ENCODE data around the gene AGBL1. TPM values are rescaled to one million over a fixed set of nuclear protein-coding genes. Genes with fewer than 3 reads are reported as not detected.

Gene AGBL1
- total RNA-seq, 3 donors from 2014 or later (not counting 1 experiment from before 2014, with no cell fraction given): not detected

- 84% methylated on average over 2 of the region's 2 CpGs for WGBS (ENCODE audit: insufficient coverage)
- Histone ChIP-seq H3K27ac (ENCODE audit: low read length) (no peak overlapping the region), H3K4me1 (ENCODE audit: control insufficient read depth, insufficient read depth, low read length) (no peaks in the 10 kb centered on the region), H3K9me3 (ENCODE audit: control insufficient read depth, insufficient read depth, low read length) (no peaks in the 10 kb centered on the region), H3K4me3 (ENCODE audit: low read length) (no peak overlapping the region), H3K27me3 (ENCODE audit: control insufficient read depth, insufficient read depth, low read length) (no peaks in the 10 kb centered on the region), H3K36me3 (ENCODE audit: control insufficient read depth, insufficient read depth, low read length) (no peaks in the 10 kb centered on the region)
- no peak for DNase-seq
- Mint-ChIP-seq H3K27ac (no peak overlapping the region), H3K4me1 (no peaks in the 10 kb centered on the region), H3K27me3 (ENCODE audit: low read depth in 2 of 2) (no peaks in the 10 kb centered on the region), H3K36me3 (no peaks in the 10 kb centered on the region), H3K4me3 (no peak overlapping the region), H3K9me3 (peaks cover 2 to 3% of the 10 kb centered on the region in 2 donors)
- TF ChIP-seq CTCF (IDR thresholded peaks at IDR 0.05): no peak
- intact Hi-C loops (cut with micrococcal nuclease): no loop called here
- no peak for ATAC-seq
These were observed 849.8 kb downstream of the AGBL1 start for GRCh38 chr15:86929461-86929860.

GRCh38 chr15:86932456-86932855 is 852.8 kb downstream of the AGBL1 start:
- Histone ChIP-seq H3K27me3 (ENCODE audit: control insufficient read depth, insufficient read depth, low read length) (no peaks in the 10 kb centered on the region), H3K27ac (ENCODE audit: low read length) (no peak overlapping the region), H3K36me3 (ENCODE audit: control insufficient read depth, insufficient read depth, low read length) (no peaks in the 10 kb centered on the region), H3K4me3 (ENCODE audit: low read length) (no peak overlapping the region), H3K9me3 (ENCODE audit: control insufficient read depth, insufficient read depth, low read length) (no peaks in the 10 kb centered on the region), H3K4me1 (ENCODE audit: control insufficient read depth, insufficient read depth, low read length) (no peaks in the 10 kb centered on the region)
- no peak for ATAC-seq
- no peak for TF ChIP-seq CTCF (IDR thresholded peaks at IDR 0.05)
- H3K27ac Mint-ChIP-seq: no peak overlapping the region
- no peaks in the 10 kb centered on the region for H3K4me1 Mint-ChIP-seq
- H3K4me3 Mint-ChIP-seq: no peak overlapping the region
- no peak for DNase-seq
- WGBS (ENCODE audit: insufficient coverage): 86% methylated on average over 2 of the region's 4 CpGs
- no peaks in the 10 kb centered on the region for H3K27me3 Mint-ChIP-seq (ENCODE audit: low read depth in 2 of 2)
- intact Hi-C loops (cut with micrococcal nuclease): loop anchor here (10.0 kb wide), 1 partner anchor 62 kb away; no protein-coding TSS in a partner anchor
- H3K36me3 Mint-ChIP-seq: no peaks in the 10 kb centered on the region
- no peaks in the 10 kb centered on the region for H3K9me3 Mint-ChIP-seq

GRCh38 chr15:86935841-86936240 is 856.2 kb downstream of the AGBL1 start:
- H3K4me3 Mint-ChIP-seq: no peak overlapping the region
- H3K4me1 ChIP-seq (ENCODE audit: control insufficient read depth, insufficient read depth, low read length): no peaks in the 10 kb centered on the region
- no peak overlapping the region for H3K27ac Mint-ChIP-seq
- DNase-seq (no peak), ATAC-seq (no peak)
- 75% methylated on average over 8 of the region's 8 CpGs for WGBS (ENCODE audit: insufficient coverage)
- no peak overlapping the region for H3K27ac ChIP-seq (ENCODE audit: low read length)
- no peaks in the 10 kb centered on the region for H3K9me3 ChIP-seq (ENCODE audit: control insufficient read depth, insufficient read depth, low read length)
- H3K27me3 ChIP-seq (ENCODE audit: control insufficient read depth, insufficient read depth, low read length): no peaks in the 10 kb centered on the region
- no peaks in the 10 kb centered on the region for H3K9me3 Mint-ChIP-seq
- H3K4me3 ChIP-seq (ENCODE audit: low read length): no peak overlapping the region
- no peaks in the 10 kb centered on the region for H3K36me3 Mint-ChIP-seq
- no peaks in the 10 kb centered on the region for H3K36me3 ChIP-seq (ENCODE audit: control insufficient read depth, insufficient read depth, low read length)
- no peaks in the 10 kb centered on the region for H3K4me1 Mint-ChIP-seq
- no peaks in the 10 kb centered on the region for H3K27me3 Mint-ChIP-seq (ENCODE audit: low read depth in 2 of 2)
- intact Hi-C loops (cut with micrococcal nuclease): loop anchor here (10.0 kb wide), 1 partner anchor 59 kb away; no protein-coding TSS in a partner anchor
- no peak for TF ChIP-seq CTCF (IDR thresholded peaks at IDR 0.05)

- Histone ChIP-seq H3K9me3 (ENCODE audit: control insufficient read depth, insufficient read depth, low read length) (no peaks in the 10 kb centered on the region), H3K27ac (ENCODE audit: low read length) (no peak overlapping the region), H3K27me3 (ENCODE audit: control insufficient read depth, insufficient read depth, low read length) (no peaks in the 10 kb centered on the region), H3K36me3 (ENCODE audit: control insufficient read depth, insufficient read depth, low read length) (no peaks in the 10 kb centered on the region), H3K4me1 (ENCODE audit: control insufficient read depth, insufficient read depth, low read length) (no peaks in the 10 kb centered on the region), H3K4me3 (ENCODE audit: low read length) (no peak overlapping the region)
- no peaks in the 10 kb centered on the region for H3K4me1 Mint-ChIP-seq
- no peak for DNase-seq
- no peaks in the 10 kb centered on the region for H3K9me3 Mint-ChIP-seq
- 89% methylated on average over 3 of the region's 3 CpGs for WGBS (ENCODE audit: insufficient coverage)
- intact Hi-C loops (cut with micrococcal nuclease): no loop called here
- no peaks in the 10 kb centered on the region for H3K27me3 Mint-ChIP-seq (ENCODE audit: low read depth in 2 of 2)
- no peak for TF ChIP-seq CTCF (IDR thresholded peaks at IDR 0.05)
- no peaks in the 10 kb centered on the region for H3K36me3 Mint-ChIP-seq
- no peak overlapping the region for H3K4me3 Mint-ChIP-seq
- ATAC-seq: no peak
- H3K27ac Mint-ChIP-seq: no peak overlapping the region
These were observed 862.6 kb downstream of the AGBL1 start for GRCh38 chr15:86942285-86942684.
